K562 (cell line): ENCODE measurements around the gene ANO9. TPM values are rescaled to one million over a fixed set of nuclear protein-coding genes. Genes with fewer than 3 reads are reported as not detected.

ENCODE experiments used
- ATAC-seq: fragments of 200-7000 bp; cut with Tn5 transposase; 3 replicates; pipeline ENCODE4 v1.9.1; 2020; ENCODE audit warnings: moderate library complexity
- BruUV-seq: library from RNA; stranded (reverse); fragments of 400-500 nt; replicated peaks from 2 replicates; lab custom pipeline; 2021; lab: Mats Ljungman, UMichigan
- CTCF ChIA-PET: fragments of 300-600 bp; formaldehyde crosslinking; extraction: SDS; loops from one replicate; lab custom pipeline; 2021; ENCODE audit warnings: low intra/inter-chr PET ratio; lab: Yijun Ruan, JAX
- POLR2A ChIA-PET: fragments of 300-600, 350-650 bp; sonication (Branson Sonifier 250); formaldehyde crosslinking; extraction: SDS; loops from one replicate; lab custom pipeline; 2021; ENCODE audit warnings: antibody characterized with exemption, inconsistent platforms; lab: Yijun Ruan, JAX
- DNase-seq, 4 experiments: peaks; one replicate each; pipeline versions ENCODE4 v3.0.0 to v3.0.0-alpha.2; 2011 to 2018; ENCODE audit warnings: low spot score in 3 of 4, mixed read lengths in 3 of 4; ENCODE audit errors: extremely low read depth in 1 of 4
- FAIRE-seq: peaks from 2 replicates; lab custom pipeline; 2011; peaks lifted over from hg19 to GRCh38; lab: Jason Lieb, UNC
- H2AFZ ChIP-seq: 2 replicates; pipeline ENCODE4 v1.6.0; 2011; ENCODE audit warnings: low read depth, low read length, control low read depth, inconsistent platforms
- H3K27ac ChIP-seq: fragments of 200-600 bp; 3 replicates; pipeline ENCODE4 v1.8.0; 2011; ENCODE audit warnings: low read depth, mild to moderate bottlenecking, control low read depth, inconsistent platforms, low read length, moderate library complexity, mixed read lengths; ENCODE audit errors: extremely low read depth
- H3K27me3 ChIP-seq, 2 experiments: fragments of 300-600 bp in 1 of 2; 2 replicates in 1 of 2; 3 replicates in 1 of 2; pipeline versions ENCODE4 v1.6.0 to v1.8.0; 2011; ENCODE audit warnings: inconsistent platforms in 2 of 2, low read length in 2 of 2, mild to moderate bottlenecking in 1 of 2, mixed read lengths in 1 of 2, moderate library complexity in 1 of 2; ENCODE audit not compliant: control insufficient read depth in 2 of 2, insufficient read depth in 2 of 2
- H3K36me3 ChIP-seq: fragments of 300-600 bp; 3 replicates; pipeline ENCODE4 v1.8.0; 2011; ENCODE audit warnings: mild to moderate bottlenecking, low read length, inconsistent platforms; ENCODE audit not compliant: control insufficient read depth, insufficient read depth
- H3K4me1 ChIP-seq, 2 experiments: fragments of 200-600 bp in 1 of 2; replicated peaks in 1 of 2; 2 replicates in 1 of 2; 3 replicates in 1 of 2; pipeline versions ENCODE4 v1.5.1 to v1.8.0; 2011; ENCODE audit warnings: inconsistent platforms in 2 of 2, low read length in 2 of 2, mild to moderate bottlenecking in 1 of 2, mixed read lengths in 1 of 2, moderate library complexity in 1 of 2; ENCODE audit not compliant: control insufficient read depth in 2 of 2, insufficient read depth in 2 of 2
- H3K4me2 ChIP-seq: 2 replicates; pipeline ENCODE4 v1.6.1; 2011; ENCODE audit warnings: low read length, control low read depth, inconsistent platforms, mixed read lengths; ENCODE audit not compliant: insufficient read depth
- H3K4me3 ChIP-seq: fragments of 200-600 bp; sonication (generic), shearing (Covaris generic); 2 replicates; pipeline ENCODE4 v1.5.1; 2016; ENCODE audit warnings: control low read depth, inconsistent platforms
- H3K79me2 ChIP-seq: fragments of 200-600 bp; 3 replicates; pipeline ENCODE4 v1.8.0; 2011; ENCODE audit warnings: low read length, inconsistent platforms; ENCODE audit not compliant: control insufficient read depth, insufficient read depth
- H3K9ac ChIP-seq, 2 experiments: 2 replicates each; pipeline versions ENCODE4 v1.6.0 to v1.6.1; 2011; ENCODE audit warnings: low read depth in 2 of 2, low read length in 2 of 2, control low read depth in 1 of 2, inconsistent platforms in 1 of 2, mild to moderate bottlenecking in 1 of 2, mixed read lengths in 1 of 2; ENCODE audit not compliant: insufficient read depth in 1 of 2
- H3K9me1 ChIP-seq: one replicate; pipeline ENCODE4 v1.6.0; 2011; ENCODE audit warnings: inconsistent platforms, mild to moderate bottlenecking, low read length, moderate library complexity; ENCODE audit not compliant: control insufficient read depth, insufficient read depth
- H3K9me3 ChIP-seq: replicated peaks from 2 replicates; pipeline ENCODE4 v1.5.1; 2011; ENCODE audit warnings: low read depth, low read length, inconsistent platforms; ENCODE audit not compliant: control insufficient read depth, insufficient read depth
- H4K20me1 ChIP-seq: replicated peaks from 2 replicates; pipeline ENCODE4 v1.6.1; 2011; ENCODE audit warnings: low read length, inconsistent platforms, mixed read lengths; ENCODE audit not compliant: control insufficient read depth, insufficient read depth
- CEBPB ChIP-seq: fragments of 450-650 bp; IDR thresholded peaks from 2 replicates; pipeline ENCODE4 v1.6.1; 2016; ENCODE audit warnings: missing genetic modification characterization, missing compliant biosample characterization
- EZH2 ChIP-seq: IDR thresholded peaks from 2 replicates; pipeline ENCODE4 v1.6.1; 2012; ENCODE audit warnings: low read depth, mild to moderate bottlenecking, inconsistent platforms, low read length, borderline replicate concordance
- FOXJ2 ChIP-seq: fragments of 200-800 bp; sonication (Bioruptor generic); IDR thresholded peaks from 2 replicates; pipeline ENCODE4 v1.6.1; 2016; ENCODE audit warnings: missing genetic modification characterization, missing compliant biosample characterization
- POLR2G ChIP-seq: fragments of 200-400 bp; formaldehyde crosslinking; IDR thresholded peaks from 2 replicates; pipeline ENCODE4 v1.6.1; 2017; ENCODE audit warnings: low read depth, mild to moderate bottlenecking, antibody characterized with exemption, low read length, moderate library complexity
- WGBS: fragments of 100-300 bp; shearing (Covaris generic); methylation state at CpG from one replicate; pipeline ENCODE4 v1.1.6; 2016; ENCODE audit warnings: low coverage, mixed read lengths; ENCODE audit not compliant: insufficient coverage; ENCODE audit errors: missing lambda C conversion rate; 5-methylcytosine and 5-hydroxymethylcytosine counted together
- in situ Hi-C: fragments of 300-500 bp; cut with MboI; formaldehyde crosslinking; loops from 4 replicates; pipeline ENCODE4 v1.15.0; 2018; ENCODE audit warnings: inconsistent platforms, mixed read lengths
- intact Hi-C: fragments of 100-400 bp; cut with micrococcal nuclease; formaldehyde crosslinking; loops from 2 replicates; pipeline ENCODE4 v1.14.2; 2022
- polyA plus RNA-seq, 8 experiments: library from polyadenylated mRNA; depleted of rRNA in 4 of 8; stranded (reverse) in 5 of 8; unstranded in 3 of 8; fragments of >200 nt; fragmentation: Nextera tagmentation in 2 of 8; fragmentation: Illumina TruSeq in 1 of 8; extraction: Ambion mirVana in 2 of 8; extraction: Trizol in 1 of 8; gene quantifications; 2 replicates each; pipeline versions ENCODE4 v1.2.1 to v1.2.3, GENCODE V29; 2011 to 2014; ENCODE audit warnings: inconsistent platforms in 1 of 8, missing spikeins in 1 of 8
- total RNA-seq, 7 experiments: library from RNA; depleted of rRNA in 6 of 7; stranded (reverse); fragments of >200 nt in 6 of 7; fragmentation: Illumina TruSeq in 2 of 7; extraction: Trizol in 2 of 7; gene quantifications; 2 replicates each; pipeline versions ENCODE4 v1.2.1 to v1.2.3, GENCODE V29; 2011 to 2021; ENCODE audit warnings: low replicate concordance in 1 of 7

Gene ANO9
- total and polyA plus RNA-seq, 9 of the 15 experiments (the other 6 are each of a cell fraction or from before 2014, with no cell fraction given) = 0.20 to 14.5 (median 4.5) TPM

GRCh38 chr11:380095-380480 is 61.7 kb downstream of the ANO9 start:
- Histone ChIP-seq H2AFZ (no peak overlapping the region), H3K9me3 (peaks cover 2% of the 10 kb centered on the region; the same call in 1 of the 2 replicates), H3K4me1 (peaks cover 0 to 31% of the 10 kb centered on the region in 2 experiments; a peak in 2 of 5 replicates), H3K4me3 (no peak overlapping the region), H3K4me2 (no peak overlapping the region), H3K9me1 (no peaks in the 10 kb centered on the region), H3K27ac (no peak overlapping the region), H3K27me3 (no peaks in the 10 kb centered on the region), H3K79me2 (no peaks in the 10 kb centered on the region), H3K9ac (no peak overlapping the region), H4K20me1 (no peaks in the 10 kb centered on the region), H3K36me3 (peaks cover 31% of the 10 kb centered on the region; the same call in 2 of the 3 replicates)
- FAIRE-seq = no peak
- POLR2A ChIA-PET = no interaction called here
- ATAC-seq = no peak
- no TSS peak for BruUV-seq
- CTCF ChIA-PET = no interaction called here
- intact Hi-C loops (no loop called here), in situ Hi-C loops (no loop called here)
- 100% methylated on average over 9 of the region's 35 CpGs for WGBS
- TF ChIP-seq EZH2 (no peak), CEBPB (no peak), POLR2G (0 out of 2 replicates have a peak, but pooled peaks have one; percentile 38), FOXJ2 (tag) (no peak)
- no peak for DNase-seq
